ENCODE measurements around the gene OTULINL. TPM values are rescaled to one million over a fixed set of nuclear protein-coding genes. Genes with fewer than 3 reads are reported as not detected.

OTULINL gene
- total RNA-seq, 1 experiment from 2014 or later = 0.69 TPM

DNA sequence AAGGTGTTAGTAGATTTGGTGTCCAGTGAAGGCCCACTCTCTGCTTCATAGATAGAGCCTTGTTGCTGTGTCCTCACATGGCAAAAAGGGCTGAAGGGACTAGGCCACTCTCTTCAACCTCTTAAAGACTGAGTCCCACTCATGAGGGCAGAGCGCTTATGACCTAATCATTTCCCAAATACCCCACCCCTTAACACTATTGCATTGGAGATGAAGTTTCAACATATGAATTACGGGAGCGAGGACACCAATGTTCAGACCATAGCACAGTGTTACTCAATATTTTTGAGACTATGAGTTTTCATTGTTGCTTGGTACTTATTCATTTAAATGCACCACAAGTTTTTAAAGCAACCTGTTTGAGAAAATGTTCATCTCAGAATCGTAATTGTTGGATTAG is 8.8 kb upstream of the OTULINL start:
- in situ Hi-C loops (cut with HindIII; ENCODE audit: low pct_unique_long_range_greater_than_20kb, low sequenced_read_pairs) = no loop called here
- no peak for DNase-seq (ENCODE audit: low read depth, low spot score)

- in situ Hi-C loops (cut with HindIII; ENCODE audit: low pct_unique_long_range_greater_than_20kb, low sequenced_read_pairs) = no loop called here
- no peak for DNase-seq (ENCODE audit: low read depth, low spot score)
Measured at GRCh38 chr5:14574096-14574495, 7.5 kb upstream of the OTULINL start.

GRCh38 chr5:14574891-14575508 is 6.6 kb upstream of the OTULINL start:
- in situ Hi-C loops (cut with HindIII; ENCODE audit: low pct_unique_long_range_greater_than_20kb, low sequenced_read_pairs) = no loop called here
- no peak for DNase-seq (ENCODE audit: low read depth, low spot score)

DNA sequence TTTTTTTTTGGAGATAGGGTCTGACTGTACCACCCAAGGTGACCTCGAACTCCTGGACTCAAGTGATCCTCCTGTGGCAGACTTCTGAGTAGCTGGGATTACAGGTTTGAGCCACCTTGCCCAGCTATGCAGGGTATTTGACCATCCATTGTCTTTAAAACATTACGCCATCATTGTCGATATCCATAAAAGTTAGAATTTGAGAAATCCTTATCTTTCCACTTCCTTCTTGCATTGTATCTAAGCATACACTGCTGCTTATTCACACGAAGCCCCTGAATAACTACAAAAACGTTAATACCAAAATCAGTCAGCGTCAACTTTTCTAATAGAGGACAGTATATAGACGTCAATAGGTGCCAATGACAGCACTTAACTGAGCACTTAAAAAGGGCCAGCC is 5.4 kb upstream of the OTULINL start:
- in situ Hi-C loops (cut with HindIII; ENCODE audit: low pct_unique_long_range_greater_than_20kb, low sequenced_read_pairs) = no loop called here
- no peak for DNase-seq (ENCODE audit: low read depth, low spot score)

- no peak for DNase-seq (ENCODE audit: low read depth, low spot score)
- in situ Hi-C loops (cut with HindIII; ENCODE audit: low pct_unique_long_range_greater_than_20kb, low sequenced_read_pairs) = no loop called here
Measured at GRCh38 chr5:14577079-14577725, 4.4 kb upstream of the OTULINL start.

DNA sequence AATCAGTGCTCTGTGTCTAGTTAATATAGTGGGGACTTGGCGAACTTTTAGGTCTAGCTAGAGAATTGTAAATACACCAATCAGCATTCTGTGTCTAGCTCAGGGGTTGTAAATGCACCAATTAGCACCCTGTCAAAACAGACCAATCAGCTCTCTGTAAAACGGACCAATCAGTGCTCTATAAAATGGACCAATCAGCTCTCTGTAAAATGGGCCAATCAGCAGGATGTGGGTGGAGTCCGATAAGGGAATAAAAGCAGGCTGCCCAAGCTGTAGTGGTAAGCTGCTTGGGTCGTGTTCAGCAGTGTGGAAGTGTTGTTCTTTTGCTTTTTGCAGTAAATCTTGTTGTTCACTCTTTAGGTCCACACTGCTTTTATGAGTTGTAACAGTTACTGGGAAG is 3.6 kb upstream of the OTULINL start:
- in situ Hi-C loops (cut with HindIII; ENCODE audit: low pct_unique_long_range_greater_than_20kb, low sequenced_read_pairs) = no loop called here
- peak; percentile 36 for DNase-seq (ENCODE audit: low read depth, low spot score)

DNA sequence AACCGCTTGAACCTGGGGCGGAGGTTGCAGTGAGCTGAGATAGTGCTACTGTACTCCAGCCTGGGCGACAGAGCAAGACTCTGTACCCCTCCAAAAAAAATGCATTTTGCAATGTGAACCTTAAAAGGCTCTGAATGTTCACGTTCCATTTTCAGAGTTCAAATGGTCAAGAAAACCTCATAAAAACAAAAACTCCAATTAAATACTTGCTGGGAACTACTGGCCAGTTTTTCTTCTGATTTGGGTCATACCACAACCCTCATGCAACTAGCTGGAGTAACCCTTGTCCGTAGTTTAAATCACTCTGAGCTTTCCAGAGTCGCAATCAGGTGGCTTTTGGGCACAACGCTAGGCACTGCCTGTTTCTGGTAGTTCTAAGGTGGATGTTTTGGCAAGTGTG is 2.3 kb upstream of the OTULINL start:
- in situ Hi-C loops (cut with HindIII; ENCODE audit: low pct_unique_long_range_greater_than_20kb, low sequenced_read_pairs) = no loop called here
- DNase-seq (ENCODE audit: low read depth, low spot score) = no peak

- no peak for DNase-seq (ENCODE audit: low read depth, low spot score)
- in situ Hi-C loops (cut with HindIII; ENCODE audit: low pct_unique_long_range_greater_than_20kb, low sequenced_read_pairs) = no loop called here
Measured at GRCh38 chr5:14579731-14580397, 1.7 kb upstream of the OTULINL start.

- DNase-seq (ENCODE audit: low read depth, low spot score) = no peak
- in situ Hi-C loops (cut with HindIII; ENCODE audit: low pct_unique_long_range_greater_than_20kb, low sequenced_read_pairs) = no loop called here
Measured at GRCh38 chr5:14580398-14581034, 1.1 kb upstream of the OTULINL start.

GRCh38 chr5:14581891-14582796 is 552 bp downstream of the OTULINL start:
- in situ Hi-C loops (cut with HindIII; ENCODE audit: low pct_unique_long_range_greater_than_20kb, low sequenced_read_pairs) = no loop called here
- DNase-seq (ENCODE audit: low read depth, low spot score) = peak; percentile 44

DNA sequence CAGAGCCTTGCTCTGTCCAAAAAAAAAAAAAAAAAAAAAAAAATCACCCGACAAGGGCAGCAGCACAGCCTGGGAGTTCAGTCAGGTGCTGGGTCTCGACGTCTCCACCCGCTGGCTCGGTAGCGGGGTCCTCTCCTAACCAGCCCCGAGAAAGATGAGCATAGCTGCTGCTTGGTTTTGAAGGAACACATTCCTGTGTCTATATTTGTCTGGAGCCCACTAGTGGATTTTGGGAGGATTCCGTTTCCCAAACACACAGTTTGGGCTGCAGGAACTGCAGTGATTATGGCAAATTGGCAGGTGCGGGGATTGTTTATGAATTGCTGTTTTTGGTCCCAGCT is 1.2 kb downstream of the OTULINL start:
- in situ Hi-C loops (cut with HindIII; ENCODE audit: low pct_unique_long_range_greater_than_20kb, low sequenced_read_pairs) = no loop called here
- peak; percentile 42 for DNase-seq (ENCODE audit: low read depth, low spot score)

- DNase-seq (ENCODE audit: low read depth, low spot score) = no peak
- in situ Hi-C loops (cut with HindIII; ENCODE audit: low pct_unique_long_range_greater_than_20kb, low sequenced_read_pairs) = no loop called here
Measured at GRCh38 chr5:14584848-14585247, 3.3 kb downstream of the OTULINL start.

GRCh38 chr5:14587150-14587549 is 5.6 kb downstream of the OTULINL start:
- DNase-seq (ENCODE audit: low read depth, low spot score) = no peak
- in situ Hi-C loops (cut with HindIII; ENCODE audit: low pct_unique_long_range_greater_than_20kb, low sequenced_read_pairs) = no loop called here

GRCh38 chr5:14588145-14588544 is 6.6 kb downstream of the OTULINL start:
- no peak for DNase-seq (ENCODE audit: low read depth, low spot score)

GRCh38 chr5:14588758-14589543 is 7.4 kb downstream of the OTULINL start:
- in situ Hi-C loops (cut with HindIII; ENCODE audit: low pct_unique_long_range_greater_than_20kb, low sequenced_read_pairs) = no loop called here
- DNase-seq (ENCODE audit: low read depth, low spot score) = no peak

More at GRCh38 chr5:14588145-14588544, 6.6 kb downstream of the OTULINL start:
- in situ Hi-C loops (cut with HindIII; ENCODE audit: low pct_unique_long_range_greater_than_20kb, low sequenced_read_pairs) = no loop called here

GRCh38 chr5:14590949-14591348 is 9.4 kb downstream of the OTULINL start:
- in situ Hi-C loops (cut with HindIII; ENCODE audit: low pct_unique_long_range_greater_than_20kb, low sequenced_read_pairs) = no loop called here
- DNase-seq (ENCODE audit: low read depth, low spot score) = peak; percentile 27

DNA sequence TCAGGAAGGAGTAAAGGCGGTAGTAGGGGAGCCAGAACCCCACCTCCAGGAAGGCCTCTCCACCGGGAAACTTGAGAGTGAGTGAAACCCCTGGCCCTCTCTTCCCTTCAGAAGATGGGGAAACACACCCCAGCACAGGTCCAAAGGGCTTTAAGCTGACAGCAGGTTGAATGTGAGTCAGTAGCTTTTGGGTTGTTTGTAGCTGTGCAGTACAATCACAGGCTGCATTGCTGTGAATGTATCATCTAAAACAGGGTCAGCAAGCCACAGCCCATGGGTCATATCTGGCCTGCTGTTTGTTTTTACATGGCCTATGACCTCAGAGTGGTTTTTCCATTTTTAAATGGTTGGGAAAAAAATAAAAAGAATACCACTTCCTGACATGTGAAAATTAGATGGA is 10.0 kb downstream of the OTULINL start:
- in situ Hi-C loops (cut with HindIII; ENCODE audit: low pct_unique_long_range_greater_than_20kb, low sequenced_read_pairs) = no loop called here
- no peak for DNase-seq (ENCODE audit: low read depth, low spot score)

All from SK-MEL-5 (cell line).